ENCODE measurements around the gene EDN1.

Gene EDN1

GRCh38 chr6:12344961-12345693 is 55.0 kb downstream of the EDN1 start:
- TF ChIP-seq CTCF (IDR thresholded peaks at IDR 0.05): no peak

- TF ChIP-seq CTCF (IDR thresholded peaks at IDR 0.05): no peak
These were observed 55.5 kb downstream of the EDN1 start for GRCh38 chr6:12345694-12346058.
